Osteocyte (in vitro differentiated cells): ENCODE results near the gene SEZ6L2. TPM values are rescaled to one million over a fixed set of nuclear protein-coding genes. Genes with fewer than 3 reads are reported as not detected.
"Not testable (repeated sequence)": the region's sequence is repeated elsewhere in the genome, so short reads cannot be mapped to it uniquely, and the experiment has no call there.

Experiments
- DNase-seq: peaks from one replicate; pipeline ENCODE4 v3.0.0; 2021; ENCODE audit warnings: mixed read lengths; ENCODE audit not compliant: unreplicated experiment; ENCODE audit errors: extremely low spot score
- H3K27ac Mint-ChIP-seq: one replicate; pipeline ENCODE4 v1.8.0; 2021; ENCODE audit warnings: mild to moderate bottlenecking, mixed read lengths; ENCODE audit not compliant: unreplicated experiment
- H3K27me3 Mint-ChIP-seq: one replicate; pipeline ENCODE4 v1.8.0; 2021; ENCODE audit warnings: mixed read lengths; ENCODE audit not compliant: unreplicated experiment
- H3K36me3 Mint-ChIP-seq: one replicate; pipeline ENCODE4 v1.8.0; 2021; ENCODE audit warnings: mixed read lengths; ENCODE audit not compliant: unreplicated experiment
- H3K4me1 Mint-ChIP-seq: one replicate; pipeline ENCODE4 v1.8.0; 2021; ENCODE audit warnings: mixed read lengths; ENCODE audit not compliant: unreplicated experiment
- H3K4me3 Mint-ChIP-seq: one replicate; pipeline ENCODE4 v1.8.0; 2021; ENCODE audit warnings: mild to moderate bottlenecking, moderate library complexity, mixed read lengths; ENCODE audit not compliant: unreplicated experiment
- H3K9me3 Mint-ChIP-seq: one replicate; pipeline ENCODE4 v1.8.0; 2021; ENCODE audit warnings: mixed read lengths; ENCODE audit not compliant: unreplicated experiment
- total RNA-seq: library from RNA; stranded (reverse); gene quantifications from 2 replicates; pipeline ENCODE4 v1.2.1, GENCODE V29; 2021
- TF ChIP-seq, protein P1 (sequence below): fragments of 200-600 bp; sonication (generic); IDR thresholded peaks from 2 replicates; pipeline ENCODE4 v1.5.0; 2021; ENCODE audit warnings: antibody characterized with exemption, mild to moderate bottlenecking, moderate library complexity

The SEZ6L2 gene
- total RNA-seq, 1 donor from 2014 or later = 19.3 TPM

GRCh38 chr16:29915590-29916247 lies 16.4 kb upstream of the SEZ6L2 start:
- Mint-ChIP-seq H3K36me3 (peaks cover 18% of the 10 kb centered on the region), H3K27ac (no peak overlapping the region), H3K4me1 (no peaks in the 10 kb centered on the region), H3K4me3 (no peak overlapping the region), H3K9me3 (no peaks in the 10 kb centered on the region), H3K27me3 (no peaks in the 10 kb centered on the region)
- TF ChIP-seq, protein P1, sequence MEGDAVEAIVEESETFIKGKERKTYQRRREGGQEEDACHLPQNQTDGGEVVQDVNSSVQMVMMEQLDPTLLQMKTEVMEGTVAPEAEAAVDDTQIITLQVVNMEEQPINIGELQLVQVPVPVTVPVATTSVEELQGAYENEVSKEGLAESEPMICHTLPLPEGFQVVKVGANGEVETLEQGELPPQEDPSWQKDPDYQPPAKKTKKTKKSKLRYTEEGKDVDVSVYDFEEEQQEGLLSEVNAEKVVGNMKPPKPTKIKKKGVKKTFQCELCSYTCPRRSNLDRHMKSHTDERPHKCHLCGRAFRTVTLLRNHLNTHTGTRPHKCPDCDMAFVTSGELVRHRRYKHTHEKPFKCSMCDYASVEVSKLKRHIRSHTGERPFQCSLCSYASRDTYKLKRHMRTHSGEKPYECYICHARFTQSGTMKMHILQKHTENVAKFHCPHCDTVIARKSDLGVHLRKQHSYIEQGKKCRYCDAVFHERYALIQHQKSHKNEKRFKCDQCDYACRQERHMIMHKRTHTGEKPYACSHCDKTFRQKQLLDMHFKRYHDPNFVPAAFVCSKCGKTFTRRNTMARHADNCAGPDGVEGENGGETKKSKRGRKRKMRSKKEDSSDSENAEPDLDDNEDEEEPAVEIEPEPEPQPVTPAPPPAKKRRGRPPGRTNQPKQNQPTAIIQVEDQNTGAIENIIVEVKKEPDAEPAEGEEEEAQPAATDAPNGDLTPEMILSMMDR = no peak
- DNase-seq = no peak

- no peaks in the 10 kb centered on the region for H3K27me3 Mint-ChIP-seq
- no peaks in the 10 kb centered on the region for H3K4me1 Mint-ChIP-seq
- no peak overlapping the region for H3K4me3 Mint-ChIP-seq
- no peak for DNase-seq
- no peak overlapping the region for H3K27ac Mint-ChIP-seq
- TF ChIP-seq, protein P1 = no peak
- no peaks in the 10 kb centered on the region for H3K9me3 Mint-ChIP-seq
- H3K36me3 Mint-ChIP-seq = peaks cover 12% of the 10 kb centered on the region
Measured at GRCh38 chr16:29913514-29913913, 14.2 kb upstream of the SEZ6L2 start.

DNA sequence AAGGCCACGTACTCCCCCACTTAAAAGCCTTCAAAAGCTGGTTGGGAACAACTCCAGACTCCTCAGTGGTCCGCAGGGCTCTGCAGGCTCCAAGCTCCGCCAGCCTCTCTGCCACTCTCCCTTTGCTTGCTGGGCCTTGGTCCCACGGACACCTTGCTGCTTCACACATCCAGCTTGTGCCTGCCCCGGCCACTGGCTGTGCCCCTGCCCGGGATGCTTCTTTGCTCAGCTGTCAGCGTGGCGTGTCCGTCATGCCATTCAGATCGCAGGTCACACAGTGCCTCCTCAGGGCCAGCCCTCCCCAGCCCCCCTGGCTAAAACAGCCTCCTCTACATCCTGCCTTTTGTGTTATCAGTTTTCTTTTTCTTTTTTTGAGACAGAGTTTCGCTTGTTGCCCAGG lies 12.7 kb upstream of the SEZ6L2 start:
- TF ChIP-seq, protein P1 = no peak
- H3K27ac Mint-ChIP-seq = no peak overlapping the region
- no peaks in the 10 kb centered on the region for H3K4me1 Mint-ChIP-seq
- no peak for DNase-seq
- H3K4me3 Mint-ChIP-seq = no peak overlapping the region
- no peaks in the 10 kb centered on the region for H3K27me3 Mint-ChIP-seq
- no peaks in the 10 kb centered on the region for H3K9me3 Mint-ChIP-seq
- H3K36me3 Mint-ChIP-seq = peaks cover 10% of the 10 kb centered on the region

DNA sequence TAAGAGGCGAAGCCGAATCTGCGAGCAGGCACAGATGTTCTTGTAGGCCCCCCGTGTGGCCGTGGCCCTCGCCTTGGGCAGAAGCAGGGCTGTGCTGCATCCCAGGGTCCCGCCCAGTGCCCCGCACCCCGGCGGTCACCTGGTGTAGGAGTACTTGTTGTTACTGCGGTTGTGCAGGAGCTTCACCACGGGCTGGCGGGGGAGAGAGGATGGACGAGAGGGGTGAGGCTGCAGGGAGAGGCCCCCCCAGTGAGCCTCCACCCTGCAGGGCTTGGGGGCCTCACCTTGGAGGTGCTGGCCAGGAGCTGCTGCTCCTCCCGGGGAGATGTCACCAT lies 12.3 kb upstream of the SEZ6L2 start:
- H3K4me1 Mint-ChIP-seq = no peaks in the 10 kb centered on the region
- no peak for DNase-seq
- H3K27ac Mint-ChIP-seq = no peak overlapping the region
- H3K36me3 Mint-ChIP-seq = peaks cover 8% of the 10 kb centered on the region
- H3K4me3 Mint-ChIP-seq = no peak overlapping the region
- H3K9me3 Mint-ChIP-seq = no peaks in the 10 kb centered on the region
- no peaks in the 10 kb centered on the region for H3K27me3 Mint-ChIP-seq
- TF ChIP-seq, protein P1 = no peak

DNA sequence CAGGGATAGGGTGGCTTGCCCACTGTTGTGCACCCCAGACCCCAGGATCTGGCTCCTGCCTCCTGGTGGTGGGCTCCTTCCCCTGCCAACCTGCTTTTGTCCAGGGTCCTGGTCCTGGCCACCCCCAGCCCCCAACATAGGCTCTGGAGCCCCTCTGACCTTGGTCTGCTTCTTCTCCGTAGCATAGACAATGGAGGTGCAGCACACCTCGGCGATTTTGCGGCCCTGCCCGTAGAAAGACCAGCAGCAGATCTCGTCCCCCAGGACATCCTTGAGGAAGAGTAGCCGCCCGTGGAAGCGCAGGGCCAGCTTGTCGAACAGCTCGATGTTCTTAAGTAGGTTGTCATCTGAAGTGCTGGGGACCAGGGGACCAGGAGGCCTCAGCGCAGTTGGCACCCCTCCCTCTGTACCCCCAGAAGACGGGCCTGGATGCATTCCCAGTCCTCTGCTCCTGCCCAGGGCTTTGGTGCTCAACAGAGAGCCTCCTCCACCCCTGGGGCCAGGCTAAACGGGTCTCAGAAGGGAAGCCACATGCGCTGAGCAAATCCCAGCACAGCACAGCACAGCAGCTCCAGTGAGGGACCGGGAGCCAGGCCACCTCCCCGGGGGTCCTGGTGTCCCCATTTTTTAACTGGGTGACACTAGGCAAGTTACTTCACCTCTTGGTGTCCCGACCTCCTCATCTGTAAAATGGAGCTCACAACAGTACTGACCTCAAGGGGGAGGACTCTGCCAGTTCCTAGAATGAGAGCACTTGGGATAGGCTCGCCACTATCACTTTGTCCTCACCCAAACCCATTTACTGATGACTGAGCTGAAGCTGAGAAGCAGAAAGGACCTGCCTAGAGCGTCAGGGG lies 11.7 kb upstream of the SEZ6L2 start:
- Mint-ChIP-seq H3K4me1 (no peaks in the 10 kb centered on the region), H3K9me3 (no peaks in the 10 kb centered on the region), H3K4me3 (no peak overlapping the region), H3K27me3 (no peaks in the 10 kb centered on the region), H3K27ac (no peak overlapping the region), H3K36me3 (peaks cover 8% of the 10 kb centered on the region)
- TF ChIP-seq, protein P1 = no peak
- DNase-seq = no peak

GRCh38 chr16:29909851-29910250 lies 10.5 kb upstream of the SEZ6L2 start:
- DNase-seq, H3K4me3 Mint-ChIP-seq, H3K36me3 Mint-ChIP-seq, H3K27ac Mint-ChIP-seq, H3K9me3 Mint-ChIP-seq, H3K27me3 Mint-ChIP-seq, H3K4me1 Mint-ChIP-seq: not testable (repeated sequence)
